NCI-H774 (cell line): ENCODE measurements around the gene ZNF2.
A peak's percentile ranks its signal among the peaks of the same experiment; 100 is the strongest.
"Not testable (repeated sequence)": the region's sequence is repeated elsewhere in the genome, so short reads cannot be mapped to it uniquely, and the experiment has no call there.

Experiments
- DNase-seq: peaks from one replicate; lab custom pipeline; 2025; lab: John Stamatoyannopoulos, UW

ZNF2 gene

GRCh38 chr2:95165371-95166064 lies at the start of gene ZNF2:
TSS of gene ZNF2 (plus strand) at chr2:95165809. CDS start at chr2:95176227, 10,418 bp downstream.
- peak; percentile 95 for DNase-seq

GRCh38 chr2:95121093-95121406 lies 44.6 kb upstream of the ZNF2 start:
- no peak for DNase-seq

GRCh38 chr2:95121407-95122196 lies 44.0 kb upstream of the ZNF2 start, which contains the start of gene MRPS5:
TSS of gene MRPS5 (minus strand) at chr2:95121808. CDS start at chr2:95121791, 17 bp downstream.
- DNase-seq: peak; percentile 67

GRCh38 chr2:95122197-95122551 lies 43.4 kb upstream of the ZNF2 start:
- no peak for DNase-seq

GRCh38 chr2:95138702-95139101 lies 26.9 kb upstream of the ZNF2 start:
- no peak for DNase-seq

- no peak for DNase-seq
Measured at GRCh38 chr2:95143838-95144237, 21.8 kb upstream of the ZNF2 start.

- DNase-seq: no peak
Measured at GRCh38 chr2:95149397-95149984, 16.1 kb upstream of the ZNF2 start.

- no peak for DNase-seq
Measured at GRCh38 chr2:95158441-95158840, 7.2 kb upstream of the ZNF2 start.

- peak; percentile 35 for DNase-seq
Measured at GRCh38 chr2:95158891-95159619, 6.6 kb upstream of the ZNF2 start.

GRCh38 chr2:95159690-95160449 lies 5.7 kb upstream of the ZNF2 start, which contains the start of gene ZNF514:
TSS of gene ZNF514 (minus strand) at chr2:95159848. CDS start at chr2:95153253, 6,595 bp downstream.
- peak; percentile 78 for DNase-seq

GRCh38 chr2:95165030-95165370 lies 609 bp upstream of the ZNF2 start:
- DNase-seq: no peak

- no peak for DNase-seq
Measured at GRCh38 chr2:95166065-95166763, 605 bp downstream of the ZNF2 start.

- no peak for DNase-seq
Measured at GRCh38 chr2:95171902-95172301, 6.3 kb downstream of the ZNF2 start.

GRCh38 chr2:95174031-95174542 lies 8.5 kb downstream of the ZNF2 start:
- no peak for DNase-seq

GRCh38 chr2:95179451-95179850 lies 13.8 kb downstream of the ZNF2 start:
- no peak for DNase-seq

- no peak for DNase-seq
Measured at GRCh38 chr2:95181774-95182173, 16.2 kb downstream of the ZNF2 start.

- DNase-seq: no peak
Measured at GRCh38 chr2:95185197-95185596, 19.6 kb downstream of the ZNF2 start.

- DNase-seq: no peak
Measured at GRCh38 chr2:95185973-95186372, 20.4 kb downstream of the ZNF2 start.

- DNase-seq: not testable (repeated sequence)
Measured at GRCh38 chr2:95192956-95193355, 27.3 kb downstream of the ZNF2 start.

- no peak for DNase-seq
Measured at GRCh38 chr2:95203911-95204310, 38.3 kb downstream of the ZNF2 start.

GRCh38 chr2:95204396-95204795 lies 38.8 kb downstream of the ZNF2 start:
- no peak for DNase-seq
